HepG2 (cell line): ENCODE results near the gene SOX12. TPM values are rescaled to one million over a fixed set of nuclear protein-coding genes. Genes with fewer than 3 reads are reported as not detected.

Source experiments
- ATF3 ChIP-seq: sonication (generic); formaldehyde crosslinking; IDR thresholded peaks from 2 replicates; pipeline ENCODE4 v1.4.0; 2020; ENCODE audit warnings: missing genetic modification reagents
- CSRNP1 ChIP-seq: sonication (generic); formaldehyde crosslinking; IDR thresholded peaks from 2 replicates; pipeline ENCODE4 v1.8.1; 2023; ENCODE audit warnings: mild to moderate bottlenecking, missing genetic modification reagents
- ELF1 ChIP-seq: sonication (generic); formaldehyde crosslinking; IDR thresholded peaks from 2 replicates; pipeline ENCODE4 v1.4.0; 2020; ENCODE audit warnings: missing genetic modification reagents
- EP300 ChIP-seq, 3 experiments: sonication (generic) in 1 of 3; formaldehyde crosslinking in 1 of 3; IDR thresholded peaks; 2 replicates each; pipeline versions ENCODE4 v1.5.1 to v1.6.1; 2011 to 2020; ENCODE audit warnings: low read depth in 2 of 3, low read length in 2 of 3, borderline replicate concordance in 1 of 3, improper control_type of control experiment in 1 of 3, mild to moderate bottlenecking in 1 of 3, missing genetic modification reagents in 1 of 3, moderate library complexity in 1 of 3
- HBP1 ChIP-seq: IDR thresholded peaks from 2 replicates; pipeline ENCODE4 v1.6.1; 2016; ENCODE audit warnings: low read depth, control low read depth
- SSRP1 ChIP-seq: IDR thresholded peaks from 2 replicates; pipeline ENCODE4 v1.6.1; 2016; ENCODE audit warnings: control low read depth
- ZBED4 ChIP-seq: sonication (generic); formaldehyde crosslinking; IDR thresholded peaks from 2 replicates; pipeline ENCODE4 v1.4.0; 2020; ENCODE audit warnings: missing genetic modification reagents, borderline replicate concordance
- ZBTB2 ChIP-seq: sonication (generic); formaldehyde crosslinking; IDR thresholded peaks from 2 replicates; pipeline ENCODE4 v1.8.0; 2022; ENCODE audit warnings: low read depth, missing genetic modification reagents
- ZMAT5 ChIP-seq: sonication (generic); formaldehyde crosslinking; IDR thresholded peaks from 2 replicates; pipeline ENCODE4 v1.5.0; 2020; ENCODE audit warnings: mild to moderate bottlenecking, low read depth, missing genetic modification reagents, borderline replicate concordance
- ZNF18 ChIP-seq: sonication (generic); formaldehyde crosslinking; IDR thresholded peaks from 2 replicates; pipeline ENCODE4 v1.8.0; 2022; ENCODE audit warnings: mild to moderate bottlenecking, missing genetic modification reagents; ENCODE audit not compliant: insufficient replicate concordance
- ZNF350 ChIP-seq: sonication (generic); formaldehyde crosslinking; IDR thresholded peaks from 2 replicates; pipeline ENCODE4 v1.4.0; 2020; ENCODE audit warnings: mild to moderate bottlenecking, low read depth, missing genetic modification reagents, borderline replicate concordance
- ZNF576 ChIP-seq: sonication (generic); formaldehyde crosslinking; IDR thresholded peaks from 2 replicates; pipeline ENCODE4 v1.4.0; 2020; ENCODE audit warnings: mild to moderate bottlenecking, missing genetic modification reagents
- ZNF629 ChIP-seq: sonication (generic); formaldehyde crosslinking; conservative IDR thresholded peaks from 2 replicates; pipeline ENCODE4 v1.5.0; 2020; ENCODE audit warnings: missing genetic modification reagents
- polyA plus RNA-seq, 8 experiments: library from polyadenylated mRNA; depleted of rRNA in 3 of 8; stranded (reverse) in 7 of 8; unstranded in 1 of 8; fragments of >200 nt; fragmentation: Illumina TruSeq in 4 of 8; extraction: Trizol in 4 of 8; gene quantifications; 2 replicates each; pipeline versions ENCODE4 v1.2.1 to v1.2.3, GENCODE V29; 2011 to 2016; ENCODE audit warnings: low read depth in 4 of 8, missing spikeins in 1 of 8, mixed read lengths in 1 of 8; ENCODE audit not compliant: insufficient read depth in 1 of 8
- total RNA-seq, 5 experiments: library from RNA; depleted of rRNA; stranded (reverse); fragments of >200 nt; fragmentation: Illumina TruSeq; extraction: Trizol; gene quantifications; 2 replicates each; pipeline ENCODE4 v1.2.3, GENCODE V29; 2016; ENCODE audit warnings: low read depth in 1 of 5

SOX12 gene
- total and polyA plus RNA-seq, 2 of the 13 experiments (the other 11 are each of a cell fraction or from before 2014, with no cell fraction given), result 10.0 to 18.7 TPM

GRCh38 chr20:371755-372542, 46.6 kb downstream of the SOX12 start (continued):
- TF ChIP-seq ZBED4 (CRISPR knock-in tag) (peak; percentile 29; the same call in 1 of the 2 replicates), ZMAT5 (CRISPR knock-in tag) (no peak), HBP1 (CRISPR knock-in tag) (peak; percentile 98), ZNF350 (CRISPR knock-in tag) (peak; percentile 99), ZNF629 (CRISPR knock-in tag) (no peak; the same call in 1 of the 2 replicates), ZBTB2 (CRISPR knock-in tag) (peak; percentile 76), EP300 (IDR thresholded peaks at IDR 0.05; ENCODE audit: low read depth in 2 of 2, low read length in 2 of 2) (peak; percentile 98 to 99), EP300 (CRISPR knock-in tag; IDR thresholded peaks at IDR 0.05; ENCODE audit: borderline replicate concordance) (peak; percentile 99), ZNF576 (CRISPR knock-in tag) (no peak), CSRNP1 (peak; percentile 84), ATF3 (CRISPR knock-in tag) (peak; percentile 99), SSRP1 (CRISPR knock-in tag) (peak; percentile 98), ZNF18 (CRISPR knock-in tag) (peak; percentile 16), ELF1 (CRISPR knock-in tag) (peak; percentile 63; the same call in 1 of the 2 replicates)
